ENCODE data around the gene CHCHD6. TPM values are rescaled to one million over a fixed set of nuclear protein-coding genes. Genes with fewer than 3 reads are reported as not detected.

Gene CHCHD6
- total RNA-seq, 2 experiments from 2014 or later = 17.2 to 17.7 TPM

- Mint-ChIP-seq H3K36me3 (ENCODE audit: low read depth) (peaks cover 11% of the 10 kb centered on the region), H3K4me3 (no peak overlapping the region), H3K4me1 (ENCODE audit: low read depth) (no peaks in the 10 kb centered on the region), H3K9me3 (no peaks in the 10 kb centered on the region), H3K27ac (no peak overlapping the region), H3K27me3 (ENCODE audit: low read depth) (no peaks in the 10 kb centered on the region)
- DNase-seq = no peak
- intact Hi-C loops (cut with micrococcal nuclease) = no loop called here
- CTCF ChIA-PET = no interaction called here
These were observed 131.6 kb downstream of the CHCHD6 start for GRCh38 chr3:126835472-126836219.

- intact Hi-C loops (cut with micrococcal nuclease) = no loop called here
- Mint-ChIP-seq H3K4me1 (ENCODE audit: low read depth) (no peaks in the 10 kb centered on the region), H3K4me3 (no peak overlapping the region), H3K27ac (no peak overlapping the region), H3K27me3 (ENCODE audit: low read depth) (no peaks in the 10 kb centered on the region), H3K9me3 (no peaks in the 10 kb centered on the region), H3K36me3 (ENCODE audit: low read depth) (peaks cover 11% of the 10 kb centered on the region)
- DNase-seq = no peak
- CTCF ChIA-PET = no interaction called here
These were observed 132.3 kb downstream of the CHCHD6 start for GRCh38 chr3:126836220-126836860.

- H3K4me1 Mint-ChIP-seq (ENCODE audit: low read depth) = no peaks in the 10 kb centered on the region
- H3K4me3 Mint-ChIP-seq = no peak overlapping the region
- H3K9me3 Mint-ChIP-seq = no peaks in the 10 kb centered on the region
- intact Hi-C loops (cut with micrococcal nuclease) = no loop called here
- no peak overlapping the region for H3K27ac Mint-ChIP-seq
- peaks cover 8% of the 10 kb centered on the region for H3K36me3 Mint-ChIP-seq (ENCODE audit: low read depth)
- DNase-seq = no peak
- CTCF ChIA-PET = no interaction called here
- no peaks in the 10 kb centered on the region for H3K27me3 Mint-ChIP-seq (ENCODE audit: low read depth)
These were observed 133.7 kb downstream of the CHCHD6 start for GRCh38 chr3:126837773-126838172.

GRCh38 chr3:126845920-126846715 is 142.1 kb downstream of the CHCHD6 start:
- intact Hi-C loops (cut with micrococcal nuclease) = no loop called here
- H3K9me3 Mint-ChIP-seq = no peaks in the 10 kb centered on the region
- DNase-seq = no peak

GRCh38 chr3:126847061-126847460 is 143.0 kb downstream of the CHCHD6 start:
- Mint-ChIP-seq H3K27me3 (ENCODE audit: low read depth) (no peaks in the 10 kb centered on the region), H3K36me3 (ENCODE audit: low read depth) (peaks cover 2% of the 10 kb centered on the region), H3K4me3 (no peak overlapping the region), H3K4me1 (ENCODE audit: low read depth) (no peaks in the 10 kb centered on the region), H3K9me3 (no peaks in the 10 kb centered on the region), H3K27ac (no peak overlapping the region)
- no peak for DNase-seq
- CTCF ChIA-PET = no interaction called here
- intact Hi-C loops (cut with micrococcal nuclease) = no loop called here

More at GRCh38 chr3:126845920-126846715, 142.1 kb downstream of the CHCHD6 start:
- Mint-ChIP-seq H3K27ac (no peak overlapping the region), H3K4me1 (ENCODE audit: low read depth) (no peaks in the 10 kb centered on the region), H3K36me3 (ENCODE audit: low read depth) (peaks cover 2% of the 10 kb centered on the region), H3K27me3 (ENCODE audit: low read depth) (no peaks in the 10 kb centered on the region), H3K4me3 (no peak overlapping the region)
- CTCF ChIA-PET = interaction anchor here (0.5 to 0.6 kb wide), 2 partner anchors 15 to 163 kb away, joined by 3 to 4 read pairs; no protein-coding TSS in a partner anchor

GRCh38 chr3:126848991-126849390 is 145.0 kb downstream of the CHCHD6 start:
- no peaks in the 10 kb centered on the region for H3K9me3 Mint-ChIP-seq
- H3K27me3 Mint-ChIP-seq (ENCODE audit: low read depth) = no peaks in the 10 kb centered on the region
- intact Hi-C loops (cut with micrococcal nuclease) = no loop called here
- H3K4me3 Mint-ChIP-seq = no peak overlapping the region
- H3K27ac Mint-ChIP-seq = no peak overlapping the region
- CTCF ChIA-PET = interaction anchor here (1.2 kb wide), 1 partner anchor 170 kb away, joined by 3 read pairs; no protein-coding TSS in a partner anchor
- peaks cover 2% of the 10 kb centered on the region for H3K36me3 Mint-ChIP-seq (ENCODE audit: low read depth)
- DNase-seq = no peak
- H3K4me1 Mint-ChIP-seq (ENCODE audit: low read depth) = no peaks in the 10 kb centered on the region

GRCh38 chr3:126849768-126850167 is 145.7 kb downstream of the CHCHD6 start:
- CTCF ChIA-PET = no interaction called here
- no peaks in the 10 kb centered on the region for H3K27me3 Mint-ChIP-seq (ENCODE audit: low read depth)
- peaks cover 7% of the 10 kb centered on the region for H3K36me3 Mint-ChIP-seq (ENCODE audit: low read depth)
- H3K27ac Mint-ChIP-seq = no peak overlapping the region
- H3K4me3 Mint-ChIP-seq = no peak overlapping the region
- intact Hi-C loops (cut with micrococcal nuclease) = no loop called here
- H3K4me1 Mint-ChIP-seq (ENCODE audit: low read depth) = no peaks in the 10 kb centered on the region
- DNase-seq = no peak
- no peaks in the 10 kb centered on the region for H3K9me3 Mint-ChIP-seq

GRCh38 chr3:126850370-126851085 is 146.5 kb downstream of the CHCHD6 start:
- Mint-ChIP-seq H3K27ac (no peak overlapping the region), H3K36me3 (ENCODE audit: low read depth) (peaks cover 8% of the 10 kb centered on the region), H3K9me3 (no peaks in the 10 kb centered on the region), H3K27me3 (ENCODE audit: low read depth) (no peaks in the 10 kb centered on the region), H3K4me1 (ENCODE audit: low read depth) (no peaks in the 10 kb centered on the region), H3K4me3 (no peak overlapping the region)
- CTCF ChIA-PET = interaction anchor here (1.0 kb wide), 1 partner anchor 12 kb away, joined by 5 read pairs; no protein-coding TSS in a partner anchor
- no peak for DNase-seq
- intact Hi-C loops (cut with micrococcal nuclease) = no loop called here

GRCh38 chr3:126851382-126851781 is 147.3 kb downstream of the CHCHD6 start:
- intact Hi-C loops (cut with micrococcal nuclease) = no loop called here
- Mint-ChIP-seq H3K27me3 (ENCODE audit: low read depth) (no peaks in the 10 kb centered on the region), H3K36me3 (ENCODE audit: low read depth) (peaks cover 8% of the 10 kb centered on the region), H3K9me3 (no peaks in the 10 kb centered on the region), H3K27ac (no peak overlapping the region), H3K4me1 (ENCODE audit: low read depth) (no peaks in the 10 kb centered on the region), H3K4me3 (no peak overlapping the region)
- CTCF ChIA-PET = interaction anchor here (1.0 kb wide), 1 partner anchor 13 kb away, joined by 5 read pairs; no protein-coding TSS in a partner anchor
- DNase-seq = no peak

- no peaks in the 10 kb centered on the region for H3K9me3 Mint-ChIP-seq
- peaks cover 8% of the 10 kb centered on the region for H3K36me3 Mint-ChIP-seq (ENCODE audit: low read depth)
- CTCF ChIA-PET = interaction anchor here (1.0 kb wide), 1 partner anchor 13 kb away, joined by 5 read pairs; no protein-coding TSS in a partner anchor
- intact Hi-C loops (cut with micrococcal nuclease) = no loop called here
- no peaks in the 10 kb centered on the region for H3K4me1 Mint-ChIP-seq (ENCODE audit: low read depth)
- H3K27ac Mint-ChIP-seq = no peak overlapping the region
- no peaks in the 10 kb centered on the region for H3K27me3 Mint-ChIP-seq (ENCODE audit: low read depth)
- H3K4me3 Mint-ChIP-seq = no peak overlapping the region
- DNase-seq = no peak
These were observed 147.9 kb downstream of the CHCHD6 start for GRCh38 chr3:126851934-126852333.

- intact Hi-C loops (cut with micrococcal nuclease) = no loop called here
- H3K4me1 Mint-ChIP-seq (ENCODE audit: low read depth) = no peaks in the 10 kb centered on the region
- no peak overlapping the region for H3K27ac Mint-ChIP-seq
- H3K9me3 Mint-ChIP-seq = no peaks in the 10 kb centered on the region
- CTCF ChIA-PET = no interaction called here
- no peaks in the 10 kb centered on the region for H3K27me3 Mint-ChIP-seq (ENCODE audit: low read depth)
- H3K4me3 Mint-ChIP-seq = no peak overlapping the region
- DNase-seq = no peak
- peaks cover 8% of the 10 kb centered on the region for H3K36me3 Mint-ChIP-seq (ENCODE audit: low read depth)
These were observed 148.5 kb downstream of the CHCHD6 start for GRCh38 chr3:126852511-126852910.

GRCh38 chr3:126854666-126855065 is 150.6 kb downstream of the CHCHD6 start:
- no peaks in the 10 kb centered on the region for H3K4me1 Mint-ChIP-seq (ENCODE audit: low read depth)
- no peak for DNase-seq
- H3K9me3 Mint-ChIP-seq = no peaks in the 10 kb centered on the region
- no peak overlapping the region for H3K4me3 Mint-ChIP-seq
- no peak overlapping the region for H3K27ac Mint-ChIP-seq
- peaks cover 13% of the 10 kb centered on the region for H3K36me3 Mint-ChIP-seq (ENCODE audit: low read depth)
- intact Hi-C loops (cut with micrococcal nuclease) = no loop called here
- no peaks in the 10 kb centered on the region for H3K27me3 Mint-ChIP-seq (ENCODE audit: low read depth)
- CTCF ChIA-PET = no interaction called here

Data from activated naive CD4-positive, alpha-beta T cell treated with anti-CD3 and anti-CD28 coated beads for 36 hours (primary cell).